ENCODE results near the gene RTN1. TPM values are rescaled to one million over a fixed set of nuclear protein-coding genes. Genes with fewer than 3 reads are reported as not detected.

Gene RTN1
- total and polyA plus RNA-seq, 12 donors, result 2.9 to 19.7 (median 7.6) TPM

- no peaks in the 10 kb centered on the region for H3K36me3 ChIP-seq (replicated peaks in 1 of 2)
- intact Hi-C loops (cut with DNase I), result no loop called here
- H3K4me1 ChIP-seq (replicated peaks in 1 of 2), result no peaks in the 10 kb centered on the region
- DNase-seq, result no peak
- TF ChIP-seq CTCF (IDR thresholded peaks at IDR 0.05) (no peak), POLR2A (IDR thresholded peaks at IDR 0.05) (no peak)
- no peaks in the 10 kb centered on the region for H3K9me3 ChIP-seq (replicated peaks in 1 of 3)
- H3K27me3 ChIP-seq, result no peaks in the 10 kb centered on the region
- no peak overlapping the region for H3K4me3 ChIP-seq
- WGBS, 4 donors, result 90 to 97% (median 93%) methylated on average over 2 of the region's 2 CpGs
- H3K27ac ChIP-seq, result no peak overlapping the region
Measured at GRCh38 chr14:59846595-59846994, 24.0 kb downstream of the RTN1 start.

- no peaks in the 10 kb centered on the region for H3K27me3 ChIP-seq
- no peak for TF ChIP-seq CTCF (IDR thresholded peaks at IDR 0.05)
- TF ChIP-seq POLR2A (IDR thresholded peaks at IDR 0.05), result no peak
- no peaks in the 10 kb centered on the region for H3K36me3 ChIP-seq (replicated peaks in 1 of 2)
- H3K9me3 ChIP-seq (replicated peaks in 1 of 3), result no peaks in the 10 kb centered on the region
- intact Hi-C loops (cut with DNase I), result no loop called here
- H3K27ac ChIP-seq, result no peak overlapping the region
- H3K4me1 ChIP-seq (replicated peaks in 1 of 2), result no peaks in the 10 kb centered on the region
- no peak for DNase-seq
- WGBS, 4 donors, result 58 to 76% (median 63%) methylated on average over 3 of the region's 3 CpGs
- H3K4me3 ChIP-seq, result no peak overlapping the region
Measured at GRCh38 chr14:59845245-59845644, 25.3 kb downstream of the RTN1 start.

- H3K9me3 ChIP-seq (replicated peaks in 1 of 3), result no peaks in the 10 kb centered on the region
- DNase-seq, result no peak
- H3K27ac ChIP-seq, result no peak overlapping the region
- no peaks in the 10 kb centered on the region for H3K4me1 ChIP-seq (replicated peaks in 1 of 2)
- no peaks in the 10 kb centered on the region for H3K27me3 ChIP-seq
- 82 to 85% (median 84%) methylated on average over 8 of the region's 8 CpGs for WGBS, 4 donors
- no peaks in the 10 kb centered on the region for H3K36me3 ChIP-seq (replicated peaks in 1 of 2)
- TF ChIP-seq POLR2A (IDR thresholded peaks at IDR 0.05) (no peak), CTCF (IDR thresholded peaks at IDR 0.05) (no peak)
- no peak overlapping the region for H3K4me3 ChIP-seq
- intact Hi-C loops (cut with DNase I), result no loop called here
Measured at GRCh38 chr14:59844186-59844812, 26.3 kb downstream of the RTN1 start.

- 54 to 69% (median 60%) methylated on average over 3 of the region's 3 CpGs for WGBS, 4 donors
- DNase-seq, result no peak
- Histone ChIP-seq H3K4me1 (replicated peaks in 1 of 2) (no peaks in the 10 kb centered on the region), H3K9me3 (replicated peaks in 1 of 3) (no peaks in the 10 kb centered on the region), H3K27ac (no peak overlapping the region), H3K27me3 (no peaks in the 10 kb centered on the region), H3K4me3 (no peak overlapping the region), H3K36me3 (replicated peaks in 1 of 2) (no peaks in the 10 kb centered on the region)
- no peak for TF ChIP-seq POLR2A (IDR thresholded peaks at IDR 0.05)
- no peak for TF ChIP-seq CTCF (IDR thresholded peaks at IDR 0.05)
- intact Hi-C loops (cut with DNase I), result no loop called here
Measured at GRCh38 chr14:59836116-59836515, 34.5 kb downstream of the RTN1 start.

Measured in adrenal gland (tissue), 12 donors.